GM21528 (cell line): ENCODE results near the gene TTLL12.

Experiments
- ATAC-seq: cut with Tn5 transposase; IDR thresholded peaks from one replicate; pipeline ENCODE4 v1.9.1; 2021; ENCODE audit warnings: mild to moderate bottlenecking, moderate library complexity; ENCODE audit not compliant: unreplicated experiment, low FRiP score

The TTLL12 gene

DNA sequence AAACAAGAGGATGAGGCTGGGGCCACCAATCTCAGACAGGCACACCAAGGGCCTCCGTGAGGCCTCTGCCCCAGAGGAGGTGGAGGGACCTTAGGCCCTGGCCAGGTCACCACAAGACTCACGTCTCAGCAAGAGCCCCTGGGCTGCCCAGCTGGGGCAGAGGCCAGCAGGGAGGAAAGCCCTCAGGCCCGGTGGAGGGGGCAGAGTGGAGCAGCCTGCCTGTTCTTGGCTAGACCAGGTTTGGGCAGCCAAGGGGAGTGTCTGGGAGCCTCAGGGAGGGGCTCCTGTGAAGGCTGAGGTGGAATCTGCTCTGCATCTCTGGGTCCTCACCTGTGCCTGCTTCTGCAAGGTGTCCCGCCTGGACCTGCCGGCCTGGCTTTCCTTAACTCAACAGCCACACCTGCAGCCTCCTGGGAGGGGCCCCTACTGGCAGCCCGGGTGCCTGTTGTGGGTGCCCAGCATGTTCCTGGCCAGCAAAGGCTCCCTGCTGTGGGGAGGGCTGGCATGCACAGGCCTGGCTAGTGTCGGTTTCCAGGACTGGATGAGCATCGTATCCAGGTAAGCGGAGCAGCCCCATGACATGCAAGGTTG is 11.9 kb downstream of the TTLL12 start:
- no peak for ATAC-seq

DNA sequence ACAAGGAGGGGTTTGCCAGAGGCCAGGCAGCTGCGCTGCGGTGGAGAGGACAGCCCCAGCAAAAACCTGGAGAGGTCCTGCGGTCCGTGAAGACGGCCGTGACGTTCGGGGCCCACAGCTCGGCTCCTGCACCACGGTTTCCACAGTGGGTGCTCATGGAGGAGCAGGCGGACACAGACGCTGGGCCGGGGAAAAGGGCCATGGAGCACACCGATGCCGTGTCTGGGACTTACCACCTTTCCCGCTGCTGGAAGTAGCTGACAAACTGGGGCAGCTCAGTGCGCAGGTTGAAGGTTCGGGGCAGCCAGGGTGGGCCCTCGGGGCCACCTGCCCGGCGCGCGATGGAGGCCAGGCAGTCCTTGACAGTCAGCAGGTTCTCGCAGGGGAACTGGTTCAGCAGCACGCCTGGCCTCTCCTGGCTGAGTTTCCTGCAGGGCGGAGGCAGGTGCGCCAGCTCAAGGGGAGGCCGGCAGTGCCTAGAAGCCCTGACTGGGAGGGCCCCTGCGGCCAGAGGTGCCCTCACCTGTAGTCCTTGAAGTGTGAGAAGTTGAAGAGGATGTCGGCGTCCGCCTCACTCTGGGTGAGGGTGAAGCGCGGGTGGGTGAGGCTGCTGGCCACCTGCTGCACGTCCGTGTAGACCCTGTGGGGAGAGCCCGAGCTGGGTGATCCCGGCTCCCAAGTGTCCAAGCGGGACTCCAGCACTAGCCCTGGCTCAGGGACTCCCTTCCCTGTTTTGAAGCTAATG is 12.8 kb downstream of the TTLL12 start:
- ATAC-seq = no peak

DNA sequence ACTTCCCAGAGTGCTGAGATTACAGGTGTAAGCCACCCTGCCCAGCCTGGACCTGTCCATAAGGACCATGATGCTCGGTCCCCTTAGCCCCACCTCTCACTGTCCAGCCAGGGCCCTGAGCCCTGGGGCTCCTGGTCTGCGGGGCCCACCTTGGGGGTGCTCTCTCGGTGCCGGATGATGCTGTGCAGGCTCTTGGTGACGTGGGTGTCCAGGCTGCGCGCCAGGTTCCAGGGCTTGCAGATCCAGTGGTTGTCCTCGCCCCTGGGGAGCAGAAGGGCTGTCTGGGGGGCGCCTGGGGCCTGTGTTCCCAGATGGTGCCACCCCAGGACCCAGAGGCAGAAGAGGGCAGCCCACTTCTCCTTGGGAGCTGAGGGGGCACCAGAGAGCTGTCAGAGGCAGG is 13.4 kb downstream of the TTLL12 start:
- ATAC-seq = no peak

DNA sequence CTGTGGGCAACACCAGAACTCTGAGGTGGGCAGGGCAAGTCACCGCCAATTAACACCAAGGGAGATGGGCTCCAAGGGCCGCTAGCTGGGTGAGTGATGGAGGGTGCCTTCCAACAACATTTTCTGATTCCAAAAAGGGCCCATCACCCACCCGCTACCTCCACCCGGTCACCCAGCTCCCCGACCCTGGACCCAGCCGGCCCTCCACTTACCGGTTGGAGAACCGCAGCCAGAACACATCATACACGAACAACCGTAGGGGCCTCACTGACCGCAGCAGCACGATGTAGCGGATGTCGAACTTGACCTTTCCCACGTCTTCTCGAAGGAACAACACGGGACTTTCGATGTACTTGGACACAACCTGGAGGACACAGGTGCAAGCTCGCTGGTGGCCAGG is 14.7 kb downstream of the TTLL12 start:
- no peak for ATAC-seq

DNA sequence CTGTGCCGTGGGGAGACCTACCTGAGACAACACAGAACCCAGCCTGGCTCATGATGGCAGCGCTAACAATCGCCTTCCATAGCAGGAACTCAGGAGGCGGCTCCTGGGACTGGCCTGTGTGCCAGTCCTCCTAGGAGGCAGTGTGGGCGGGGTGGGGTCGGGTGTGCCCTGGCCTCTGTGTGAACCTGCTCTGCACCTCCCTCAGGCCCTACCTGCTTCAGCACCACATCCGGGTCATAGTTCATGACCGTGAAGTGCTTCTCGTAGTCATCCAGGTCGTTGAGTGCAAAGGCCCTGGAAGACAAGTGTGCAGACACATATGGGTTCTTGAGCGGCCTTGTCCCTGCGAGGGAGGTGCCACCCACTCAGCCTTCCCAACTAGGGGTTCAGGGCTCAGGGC is 15.3 kb downstream of the TTLL12 start:
- no peak for ATAC-seq

DNA sequence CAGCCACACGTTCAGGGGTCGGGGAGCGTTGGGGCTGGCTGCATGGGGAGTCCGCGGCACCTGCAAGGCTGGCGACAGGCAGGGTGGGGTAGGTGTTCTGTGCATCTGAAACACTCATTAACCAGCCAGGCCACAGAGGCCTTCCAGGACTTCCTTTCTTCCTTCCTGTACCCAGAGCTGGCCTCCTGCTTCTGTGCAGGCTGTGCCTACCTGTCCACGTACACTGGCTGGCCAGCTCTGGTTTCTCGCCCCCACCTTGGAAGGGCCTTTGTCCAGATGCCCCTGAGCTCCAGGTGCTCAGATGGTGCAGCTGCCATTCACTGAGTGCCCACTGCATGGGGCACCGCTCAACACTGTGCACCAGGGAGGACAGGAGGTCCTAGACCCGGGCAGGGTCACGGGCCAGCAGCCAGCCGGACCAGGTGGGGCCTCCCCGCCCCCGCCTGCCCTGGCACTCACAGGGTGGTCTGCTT is 15.9 kb downstream of the TTLL12 start:
- no peak for ATAC-seq

DNA sequence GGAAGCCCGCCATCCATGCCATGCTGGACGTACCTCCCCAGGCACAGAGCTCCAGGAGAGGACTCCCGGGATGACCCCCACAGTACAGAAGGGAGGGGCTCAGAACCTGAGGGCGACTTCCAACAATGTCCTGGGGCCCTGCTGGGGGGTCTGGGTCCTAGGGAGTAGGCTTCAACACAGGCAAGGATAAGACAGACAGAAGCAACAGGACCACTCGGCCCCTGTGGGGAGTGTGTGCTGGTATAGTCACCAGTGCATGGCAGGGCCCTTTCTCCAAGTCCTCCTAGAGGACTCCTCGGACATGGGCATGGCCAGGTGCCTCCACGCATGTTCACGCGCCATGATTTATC is 16.8 kb downstream of the TTLL12 start:
- no peak for ATAC-seq

DNA sequence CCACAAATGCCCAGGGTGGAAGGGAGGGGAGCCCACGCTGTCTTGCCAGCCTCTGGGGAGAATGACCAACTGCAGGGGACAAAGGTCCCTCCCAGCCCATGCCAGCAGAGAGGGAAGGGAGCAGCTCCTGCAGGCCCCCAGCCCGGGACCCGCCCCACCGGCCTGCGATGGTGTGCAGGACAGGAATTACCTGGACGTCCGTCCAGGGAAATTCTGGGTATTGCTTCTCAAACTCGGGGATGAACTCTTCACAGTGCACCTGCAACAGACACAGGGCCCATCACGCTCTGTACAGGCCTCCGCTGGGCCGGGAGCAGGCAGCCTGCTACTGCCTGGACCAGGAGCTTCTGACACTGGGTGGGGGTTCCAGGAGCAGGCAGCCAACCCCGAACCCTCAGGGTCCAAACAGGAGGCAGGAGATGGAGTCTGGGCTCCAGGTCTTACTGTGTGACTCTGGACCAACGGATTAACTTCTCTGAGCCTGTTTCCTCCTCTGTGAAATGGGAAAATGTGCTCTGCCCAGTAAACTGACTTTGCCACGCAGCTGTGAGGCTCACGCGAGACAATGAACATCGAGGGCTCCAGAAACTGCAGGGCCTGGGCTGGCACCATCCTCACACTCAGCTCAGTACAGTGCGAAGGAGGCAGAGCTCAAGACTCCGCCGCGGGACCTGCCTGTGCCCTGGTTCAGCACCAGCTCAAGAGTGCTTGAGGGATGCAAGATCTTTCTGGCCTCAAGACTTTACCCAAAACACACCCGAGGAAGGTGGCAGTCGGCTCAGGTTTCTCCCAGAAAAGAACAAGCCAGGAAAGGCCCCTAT is 17.4 kb downstream of the TTLL12 start:
- no peak for ATAC-seq

DNA sequence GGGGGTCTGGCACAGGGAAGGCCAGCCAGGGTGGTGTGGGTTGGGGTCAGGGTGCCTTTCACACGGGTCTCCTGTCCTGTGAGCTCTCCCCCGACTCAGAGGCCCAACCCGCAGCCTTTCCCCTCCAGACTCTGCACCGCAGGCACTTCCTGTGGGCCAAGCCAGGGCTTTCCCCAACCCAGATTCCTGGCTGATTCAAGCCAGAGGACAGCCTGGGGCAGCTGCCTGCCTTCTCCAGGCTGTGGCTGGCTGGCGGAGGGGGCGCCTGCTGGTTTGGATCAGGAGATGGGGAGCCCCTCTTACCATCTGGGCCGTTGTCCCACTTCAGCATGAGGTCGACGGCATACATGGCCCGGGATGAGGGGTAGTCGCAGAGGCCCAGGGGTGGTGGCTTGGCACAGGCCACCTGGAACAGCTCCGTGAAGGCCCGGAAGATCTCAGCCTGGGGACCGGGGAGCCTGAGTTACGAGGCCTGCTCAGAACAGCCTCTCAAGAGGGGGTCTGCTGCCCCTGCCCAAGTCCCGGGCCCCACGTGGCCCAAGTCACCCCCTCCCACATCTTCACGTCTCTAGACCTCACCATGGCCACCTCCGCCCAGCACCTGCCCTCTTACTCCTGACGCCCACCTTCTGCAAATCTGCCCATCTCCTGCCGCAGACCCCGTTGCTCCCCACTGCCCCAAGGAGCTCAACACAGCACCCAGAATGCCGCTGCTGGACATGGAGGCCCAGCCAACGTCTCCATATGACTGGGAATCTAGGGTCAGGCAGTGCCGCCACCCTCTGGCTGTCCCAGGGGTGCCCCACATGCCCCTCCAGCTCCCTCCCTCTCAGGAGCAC is 18.2 kb downstream of the TTLL12 start:
- ATAC-seq = no peak

DNA sequence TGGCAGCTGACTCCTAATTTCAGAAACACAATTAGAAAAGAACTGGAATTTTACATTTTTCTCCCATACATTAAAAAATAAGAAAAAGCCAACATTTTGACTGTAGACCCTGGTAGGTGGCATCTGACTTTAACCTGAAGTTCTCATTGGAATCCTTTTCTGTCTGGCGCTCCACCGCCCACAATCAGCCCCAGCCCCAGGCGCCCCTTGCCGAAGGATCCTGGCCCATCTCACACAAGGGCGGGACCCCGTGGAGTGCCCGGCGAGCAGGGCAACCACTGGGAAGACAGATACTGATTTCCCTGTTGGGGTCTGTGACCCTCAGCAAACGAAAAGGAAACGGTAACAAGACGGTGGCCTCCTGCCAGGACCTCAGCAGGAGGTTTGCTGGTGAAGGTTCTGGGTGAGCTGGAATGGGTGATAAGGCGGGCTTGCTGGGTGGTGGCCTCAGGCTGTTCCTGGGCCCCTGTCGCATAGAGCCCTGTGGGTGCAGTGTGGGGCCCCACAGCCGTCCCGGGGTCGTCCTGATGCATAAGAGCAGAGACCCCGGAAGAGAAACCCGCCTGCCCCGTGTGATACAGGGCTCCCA is 19.8 kb downstream of the TTLL12 start:
- ATAC-seq = no peak

DNA sequence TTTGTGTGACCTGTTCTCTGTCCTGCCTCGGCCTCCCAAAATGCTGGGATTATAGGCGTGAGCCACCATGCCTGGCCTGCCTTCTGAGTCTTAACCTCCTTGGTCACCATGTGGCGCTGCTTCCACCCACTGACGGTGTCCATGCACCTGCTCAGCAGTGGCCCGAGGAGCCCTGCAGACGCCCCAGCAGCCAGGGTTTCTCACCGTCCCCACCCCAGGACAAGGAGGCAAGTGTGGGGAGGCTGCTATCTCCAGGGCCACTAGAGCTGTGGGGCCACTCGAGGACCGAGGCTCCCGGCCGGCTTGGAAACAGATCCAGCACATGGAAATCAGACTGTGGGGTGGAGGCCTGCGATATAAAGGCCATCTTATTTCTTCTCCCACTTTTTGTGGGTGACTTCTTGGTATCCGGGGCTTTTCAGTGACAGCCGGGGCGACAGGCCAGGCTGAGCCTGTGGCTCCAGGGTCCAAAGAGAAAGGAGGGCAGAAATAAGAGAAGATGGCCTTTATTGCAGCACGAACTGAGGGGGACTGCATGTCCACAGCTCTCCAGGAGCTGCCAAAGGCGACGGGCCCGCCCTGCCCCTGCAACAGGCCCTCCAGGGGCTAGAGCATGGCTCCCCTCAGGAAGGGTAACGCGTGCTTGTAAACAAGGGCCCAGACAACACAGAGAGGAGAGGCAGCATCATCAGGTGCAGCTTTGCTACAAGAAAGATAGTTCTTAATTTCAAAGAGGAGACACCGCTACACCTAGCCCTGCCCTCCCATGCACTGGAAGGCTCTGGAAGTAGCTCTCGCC is 20.6 kb downstream of the TTLL12 start:
- ATAC-seq = no peak

DNA sequence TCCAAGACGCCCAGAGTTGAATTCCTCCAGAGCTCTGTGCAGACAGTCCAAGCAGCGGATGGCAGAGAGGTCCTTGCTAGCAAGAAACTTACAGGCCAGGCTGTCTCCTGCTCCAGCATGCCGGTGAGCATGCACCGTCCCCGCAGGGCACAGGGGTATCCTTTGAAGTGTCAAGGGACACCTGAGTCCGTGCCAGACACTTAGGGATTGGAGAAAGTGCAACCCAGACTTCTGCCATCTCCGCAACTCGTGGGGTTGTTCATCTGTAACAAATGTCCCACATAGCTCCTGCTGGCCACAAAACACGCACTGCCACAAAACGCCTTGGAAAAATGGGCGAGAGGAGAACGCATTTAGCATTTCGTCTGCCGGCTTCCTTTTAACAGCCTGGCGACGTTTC is 22.3 kb downstream of the TTLL12 start:
- no peak for ATAC-seq

DNA sequence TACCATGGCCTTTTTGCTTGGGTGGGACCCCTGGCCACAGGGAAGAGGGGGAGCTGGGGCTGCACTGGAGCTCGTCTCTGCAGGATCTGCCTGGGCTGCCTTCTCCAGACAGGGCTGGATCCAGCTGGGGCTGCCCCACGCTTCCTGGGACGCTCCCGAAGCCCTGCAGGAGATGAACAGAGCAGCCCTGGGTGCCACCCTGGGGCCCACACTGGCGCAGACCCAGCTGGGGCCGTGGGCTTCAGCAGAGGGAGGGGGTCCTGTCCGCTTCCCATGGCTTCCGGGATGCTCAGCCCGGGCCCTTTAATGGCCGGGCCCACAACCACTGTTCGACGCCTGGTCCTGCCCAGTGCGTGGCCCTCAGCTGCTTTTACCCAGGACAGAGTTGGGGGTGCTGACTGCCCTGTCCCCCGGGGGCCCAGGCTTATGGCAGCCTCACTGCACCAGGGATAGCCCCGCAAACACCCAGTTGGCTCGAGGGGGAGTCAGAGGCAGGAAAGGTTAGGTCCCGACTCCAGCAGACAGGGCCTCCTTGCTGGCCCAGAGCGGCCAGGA is 23.6 kb downstream of the TTLL12 start:
- ATAC-seq = no peak

DNA sequence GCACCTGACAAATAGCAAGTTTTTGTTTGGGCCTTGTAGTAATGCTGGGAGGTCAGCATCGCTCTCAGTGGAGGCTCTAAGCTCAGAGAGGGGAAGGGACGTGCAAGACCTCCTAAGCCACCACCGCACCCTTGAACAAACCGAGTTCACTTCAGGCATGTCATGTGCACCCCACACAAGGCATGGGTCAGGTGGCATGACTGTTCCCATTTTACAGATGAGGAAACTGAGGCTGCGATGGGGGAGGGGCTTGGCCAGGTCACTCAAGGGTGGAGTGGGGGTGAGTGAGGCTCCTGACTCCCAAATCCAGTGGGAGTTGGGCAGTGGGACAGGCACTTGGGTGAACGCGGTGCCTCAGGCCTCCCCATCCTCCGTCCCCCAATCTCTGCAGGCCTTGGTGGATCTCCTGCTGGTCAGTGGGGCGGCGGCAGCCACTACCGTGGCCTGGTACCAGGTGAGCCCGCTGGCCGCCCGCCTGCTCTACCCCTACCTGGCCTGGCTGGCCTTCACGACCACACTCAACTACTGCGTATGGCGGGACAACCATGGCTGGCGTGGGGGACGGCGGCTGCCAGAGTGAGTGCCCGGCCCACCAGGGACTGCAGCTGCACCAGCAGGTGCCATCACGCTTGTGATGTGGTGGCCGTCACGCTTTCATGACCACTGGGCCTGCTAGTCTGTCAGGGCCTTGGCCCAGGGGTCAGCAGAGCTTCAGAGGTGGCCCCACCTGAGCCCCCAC is 24.4 kb downstream of the TTLL12 start:
- no peak for ATAC-seq

DNA sequence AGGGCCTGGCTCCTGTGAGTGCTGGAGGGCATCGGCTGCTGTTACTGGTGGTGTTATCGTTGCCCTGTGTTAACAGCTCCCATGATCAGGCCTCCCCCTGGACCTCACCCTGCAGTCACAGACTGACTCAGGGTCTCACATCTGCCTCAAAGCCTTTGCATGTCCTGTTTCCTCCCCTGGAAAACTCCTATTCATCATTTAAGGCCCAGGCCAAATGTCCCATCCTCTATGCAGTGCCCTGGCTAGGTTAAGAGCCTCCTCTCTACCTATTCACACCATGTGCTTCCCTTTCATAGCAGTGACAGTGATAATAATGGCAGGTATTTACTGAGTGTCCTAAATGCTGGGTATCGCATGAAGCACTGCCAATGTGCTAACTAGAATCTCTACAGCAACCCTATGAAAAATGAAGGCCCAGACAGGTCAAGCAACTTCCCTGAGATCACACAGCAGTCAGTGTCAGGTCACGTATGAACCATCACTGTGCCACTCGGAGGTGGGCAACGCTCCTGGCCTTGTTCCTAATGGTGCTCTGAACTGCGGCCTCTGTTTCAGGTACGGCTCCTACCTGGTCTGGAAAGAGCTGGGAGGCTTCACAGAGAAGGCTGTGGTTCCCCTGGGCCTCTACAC is 26.3 kb downstream of the TTLL12 start:
- no peak for ATAC-seq

DNA sequence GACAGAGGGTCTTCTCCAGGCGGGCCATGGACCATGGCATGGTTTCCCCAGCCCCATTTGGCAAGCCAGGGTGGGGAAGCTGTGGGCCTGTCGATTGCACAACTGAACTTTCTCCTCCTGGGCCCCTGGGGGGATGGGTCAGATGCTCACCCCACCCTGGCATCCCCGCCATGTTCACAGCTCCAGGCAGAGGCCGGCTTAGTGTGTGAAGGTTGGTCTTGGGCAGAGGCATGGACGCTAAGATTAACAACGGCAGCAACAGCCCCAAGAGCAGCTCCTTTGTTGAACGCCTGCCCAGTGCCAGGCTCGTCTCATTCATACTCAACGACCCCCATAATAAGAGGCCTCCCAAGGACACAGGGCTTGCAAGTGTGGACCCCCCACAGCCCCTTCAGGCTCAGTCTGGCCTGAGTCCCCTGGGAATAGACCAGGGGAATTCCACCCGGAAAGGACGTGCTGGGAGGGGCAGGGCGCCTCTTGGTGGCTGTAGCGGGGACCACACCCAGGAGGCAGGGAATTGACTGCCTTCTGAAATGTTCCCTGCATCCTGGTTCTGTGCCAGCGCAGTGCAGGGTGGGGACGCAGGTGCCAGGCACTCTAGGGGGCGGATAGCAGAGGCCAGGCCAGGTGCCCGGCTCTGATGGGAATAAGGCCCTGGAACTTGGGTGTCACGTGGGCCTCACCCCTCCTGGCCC is 27.3 kb downstream of the TTLL12 start:
- no peak for ATAC-seq

DNA sequence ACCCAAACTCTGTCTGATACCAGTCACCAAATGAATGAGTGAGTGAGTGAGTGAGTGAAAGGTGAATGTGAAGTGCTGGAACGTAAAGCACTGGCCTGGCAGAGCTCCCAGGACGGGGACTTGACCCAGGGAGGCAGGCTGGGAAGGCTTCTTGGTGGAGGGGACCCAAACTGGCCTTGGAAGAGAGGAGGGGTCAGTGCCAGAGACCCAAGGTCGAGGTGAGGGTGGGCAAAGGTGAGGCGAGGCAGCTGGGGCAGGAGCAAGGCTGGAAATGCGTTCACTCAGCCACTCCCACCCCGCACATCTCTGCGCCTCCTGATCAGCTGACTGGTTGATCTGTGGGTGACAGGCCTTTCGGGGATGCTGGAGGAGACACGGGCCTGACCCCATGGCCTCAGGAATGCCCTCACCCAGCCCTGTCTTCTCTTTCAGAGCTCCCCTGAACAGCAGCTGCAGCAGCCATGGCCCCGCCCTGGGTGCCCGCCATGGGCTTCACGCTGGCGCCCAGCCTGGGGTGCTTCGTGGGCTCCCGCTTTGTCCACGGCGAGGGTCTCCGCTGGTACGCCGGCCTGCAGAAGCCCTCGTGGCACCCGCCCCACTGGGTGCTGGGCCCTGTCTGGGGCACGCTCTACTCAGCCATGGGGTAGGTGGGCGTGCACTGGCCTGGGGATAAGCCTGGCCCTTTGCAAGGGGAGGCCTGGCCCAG is 28.0 kb downstream of the TTLL12 start:
- ATAC-seq = no peak
